SH-SY5Y (cell line): ENCODE data around the gene ZNF496.

Experiments
- GATA2 ChIP-seq: IDR thresholded peaks from 2 replicates; pipeline ENCODE4 v1.6.1; 2011; ENCODE audit warnings: mild to moderate bottlenecking, low read depth, low read length
- GATA3 ChIP-seq: IDR thresholded peaks from 2 replicates; pipeline ENCODE4 v1.6.1; 2011; ENCODE audit warnings: low read depth, mild to moderate bottlenecking, low read length, moderate library complexity

Gene ZNF496

DNA sequence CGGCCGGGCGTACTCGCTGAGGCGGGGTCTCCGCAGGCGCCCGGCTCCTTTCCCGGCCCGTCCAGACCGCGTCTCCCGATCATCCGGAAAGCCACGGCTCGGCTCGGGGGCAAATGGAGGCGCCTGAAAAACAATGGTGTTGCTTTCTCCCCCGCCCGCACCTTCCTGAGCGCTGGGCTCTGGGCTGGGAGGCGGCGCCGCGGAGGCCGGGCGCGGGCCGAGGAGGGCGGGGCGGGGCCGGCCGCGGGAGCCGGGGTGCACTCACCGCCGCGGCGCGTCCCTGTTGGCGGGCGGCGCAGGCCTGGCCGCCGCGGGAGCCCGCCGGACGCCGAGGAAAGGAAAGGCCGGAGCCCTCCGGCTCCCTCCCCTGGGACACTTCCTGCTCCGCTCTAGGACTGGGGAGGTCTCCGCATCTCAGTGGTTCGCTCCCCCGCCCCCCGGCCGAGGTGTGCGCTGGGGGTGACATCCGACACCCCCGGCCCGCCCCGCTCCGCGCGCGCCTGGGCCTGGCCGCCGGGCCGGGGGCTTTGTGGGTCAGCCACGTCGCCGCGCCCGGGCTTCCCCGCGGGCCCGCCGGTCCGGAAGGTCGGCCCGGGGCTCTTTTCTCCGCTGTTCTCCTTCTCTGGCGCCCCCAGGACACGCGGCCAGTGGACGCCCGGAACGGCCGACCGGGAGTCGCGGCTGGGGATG lies at the start of gene ZNF496:
TSS of gene ZNF496 (minus strand) at position 343 of the 690 bp plus-strand sequence. CDS start 2,289 bp downstream, outside the sequence.
- no peak for TF ChIP-seq GATA2
- no peak for TF ChIP-seq GATA3

GRCh38 chr1:247378334-247379073 lies 46.8 kb upstream of the ZNF496 start:
- no peak for TF ChIP-seq GATA3
- TF ChIP-seq GATA2: no peak

DNA sequence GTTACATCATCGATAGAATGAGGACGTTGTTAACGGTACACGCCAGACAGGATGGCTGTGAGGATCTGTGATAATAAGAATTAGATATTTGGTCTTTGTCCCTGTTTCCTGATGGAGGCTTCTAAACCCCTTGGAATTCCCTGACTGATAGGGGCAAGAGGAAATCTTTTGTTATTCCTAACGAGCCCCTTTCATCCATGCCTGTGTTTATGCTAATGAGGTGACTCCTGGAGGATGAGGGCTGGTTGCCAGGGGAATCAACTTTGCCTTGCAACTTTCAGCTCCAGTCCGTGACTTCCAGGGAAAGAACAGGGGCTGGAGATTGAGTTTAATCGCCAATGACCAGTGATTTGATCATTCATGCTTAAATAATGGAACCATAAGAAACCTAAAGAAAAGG lies 45.0 kb upstream of the ZNF496 start:
- TF ChIP-seq GATA2: no peak

DNA sequence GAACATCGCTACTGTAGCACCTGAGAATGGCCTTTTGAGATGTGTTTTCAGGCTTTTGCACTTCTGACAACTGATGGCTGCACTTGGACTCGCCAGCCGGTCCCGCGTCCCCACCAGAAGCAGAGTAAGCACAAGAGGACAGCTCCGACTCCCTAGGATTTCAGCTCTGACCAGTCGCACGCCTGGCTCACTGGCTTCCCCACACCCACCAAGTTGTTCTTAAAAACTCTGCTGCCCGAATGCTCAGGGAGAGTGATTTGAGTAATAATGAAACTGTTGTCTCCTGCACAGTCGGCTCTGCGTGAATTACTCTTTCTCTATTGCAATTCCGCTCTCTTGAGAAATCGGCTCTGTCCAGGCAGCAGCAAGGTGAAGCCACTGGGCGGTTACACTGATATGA lies 44.1 kb upstream of the ZNF496 start:
- TF ChIP-seq GATA3: no peak
- no peak for TF ChIP-seq GATA2

- TF ChIP-seq GATA3 (no peak), GATA2 (no peak)
Observed at GRCh38 chr1:247373721-247374141, 42.1 kb upstream of the ZNF496 start.

GRCh38 chr1:247371801-247372259 lies 40.2 kb upstream of the ZNF496 start:
- no peak for TF ChIP-seq GATA3

- TF ChIP-seq GATA3 (no peak), GATA2 (no peak)
Observed at GRCh38 chr1:247370786-247371732, 39.4 kb upstream of the ZNF496 start.

GRCh38 chr1:247368490-247369145 lies 37.0 kb upstream of the ZNF496 start:
- no peak for TF ChIP-seq GATA2
- no peak for TF ChIP-seq GATA3

GRCh38 chr1:247367786-247368422 lies 36.2 kb upstream of the ZNF496 start:
- TF ChIP-seq GATA3 (no peak), GATA2 (no peak)

DNA sequence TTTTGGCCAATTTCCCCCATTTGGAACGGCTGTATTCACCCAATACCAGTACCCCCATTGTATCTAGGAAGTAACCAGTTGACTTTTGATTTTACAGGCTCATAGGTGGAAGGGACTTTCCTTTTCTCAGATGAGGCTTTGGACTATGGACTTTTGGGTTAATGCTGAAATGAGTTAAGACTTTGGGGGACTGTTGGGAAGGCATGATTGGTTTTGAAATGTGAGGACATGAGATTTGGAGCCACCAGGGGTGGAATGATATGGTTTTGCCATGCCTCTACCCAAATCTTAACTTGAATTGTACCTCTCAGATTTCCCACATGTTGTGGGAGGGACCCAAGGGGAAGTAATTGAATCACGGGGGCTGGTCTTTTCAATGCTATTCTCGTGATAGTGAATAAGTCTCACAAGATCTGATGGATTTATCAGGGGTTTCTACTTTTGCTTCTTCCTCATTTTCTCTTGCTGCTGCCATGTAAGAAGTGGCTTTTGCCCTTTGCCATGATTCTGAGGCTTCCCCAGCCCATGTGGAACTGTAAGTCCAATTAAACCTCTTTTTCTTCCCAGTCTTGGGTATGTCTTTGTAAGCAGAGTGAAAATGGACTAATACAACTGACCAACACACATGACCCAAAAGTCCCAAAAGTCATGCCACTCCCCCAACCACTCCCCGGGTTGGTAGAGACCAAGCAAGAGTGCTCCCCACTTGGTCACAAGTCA lies 35.4 kb upstream of the ZNF496 start:
- no peak for TF ChIP-seq GATA2
- no peak for TF ChIP-seq GATA3

DNA sequence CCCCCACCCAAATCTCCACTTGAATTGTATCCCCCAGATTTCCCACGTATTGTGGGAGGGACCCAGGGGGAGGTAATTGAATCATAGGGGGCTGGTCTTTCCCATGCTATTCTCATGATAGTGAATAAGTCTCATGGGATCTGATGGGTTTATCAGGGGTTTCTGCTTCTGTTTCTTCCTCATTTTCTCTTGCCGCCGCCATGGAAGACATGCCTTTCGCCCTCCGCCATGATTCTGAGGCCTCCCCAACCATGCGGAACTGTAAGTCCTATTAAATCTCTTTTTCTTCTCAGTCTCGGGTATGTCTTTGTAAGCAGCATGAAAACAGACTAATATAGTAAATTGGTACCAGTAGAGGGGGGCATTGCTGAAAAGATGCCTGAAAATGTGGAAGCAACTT lies 33.4 kb upstream of the ZNF496 start:
- no peak for TF ChIP-seq GATA2
- TF ChIP-seq GATA3: no peak

GRCh38 chr1:247362153-247362552 lies 30.5 kb upstream of the ZNF496 start:
- TF ChIP-seq GATA3 (no peak), GATA2 (no peak)

GRCh38 chr1:247360991-247361731 lies 29.5 kb upstream of the ZNF496 start:
- TF ChIP-seq GATA3: no peak
- no peak for TF ChIP-seq GATA2
